A549 (cell line): ENCODE measurements around the gene AAR2. TPM values are rescaled to one million over a fixed set of nuclear protein-coding genes. Genes with fewer than 3 reads are reported as not detected.

Source experiments
- ATAC-seq, 2 experiments: fragments of 200-7000 bp in 1 of 2; fragments of >200 bp in 1 of 2; cut with Nextera tagmentation in 1 of 2; cut with Tn5 transposase in 1 of 2; 3 replicates each; pipeline versions ENCODE4 v1.8.0 to v1.9.1; 2018 to 2020; ENCODE audit warnings: mild to moderate bottlenecking in 1 of 2, moderate library complexity in 1 of 2
- CTCF ChIA-PET: fragments of 300-600 bp; sonication (Branson Sonifier 250); formaldehyde crosslinking; extraction: SDS; loops from one replicate; lab custom pipeline; 2021; ENCODE audit warnings: antibody characterized with exemption, inconsistent platforms; lab: Yijun Ruan, JAX
- POLR2A ChIA-PET: fragments of 350-600 bp; formaldehyde crosslinking; extraction: SDS; loops from one replicate; lab custom pipeline; 2021; ENCODE audit warnings: antibody characterized with exemption, inconsistent platforms; lab: Yijun Ruan, JAX
- DNase-seq, 2 experiments: peaks; one replicate each; pipeline versions ENCODE4 v3.0.0 to v3.0.0-alpha.2; 2011 to 2016; ENCODE audit warnings: low read depth in 1 of 2, low spot score in 1 of 2
- FAIRE-seq: peaks from 2 replicates; lab custom pipeline; 2011; peaks lifted over from hg19 to GRCh38; lab: Jason Lieb, UNC
- H3K27ac ChIP-seq, 2 experiments: fragments of >200 bp; sonication (Bioruptor Twin); formaldehyde crosslinking; 3 replicates each; pipeline ENCODE4 v1.5.1; 2016 to 2017
- H3K4me1 ChIP-seq: fragments of >200 bp; sonication (Bioruptor Twin); formaldehyde crosslinking; 3 replicates; pipeline ENCODE4 v1.6.1; 2016
- H3K4me2 ChIP-seq: fragments of >200 bp; sonication (Bioruptor Twin); formaldehyde crosslinking; 3 replicates; pipeline ENCODE4 v1.6.1; 2016
- H3K4me3 ChIP-seq: fragments of >200 bp; sonication (Bioruptor Twin); formaldehyde crosslinking; 3 replicates; pipeline ENCODE4 v1.5.1; 2016
- H3K9me3 ChIP-seq: fragments of >200 bp; sonication (Bioruptor Twin); formaldehyde crosslinking; 3 replicates; pipeline ENCODE4 v1.6.1; 2016
- BCL3 ChIP-seq: fragments of >200 bp; sonication (Bioruptor Twin); formaldehyde crosslinking; IDR thresholded peaks from 3 replicates; pipeline ENCODE4 v1.6.1; 2016
- BHLHE40 ChIP-seq: IDR thresholded peaks from 2 replicates; pipeline ENCODE4 v1.6.1; 2012; ENCODE audit warnings: low read depth, low read length, inconsistent platforms
- CBX2 ChIP-seq: fragments of 200-600 bp; sonication (generic); IDR thresholded peaks from 2 replicates; pipeline ENCODE4 v1.6.1; 2016; ENCODE audit warnings: low read depth, mild to moderate bottlenecking, borderline replicate concordance
- CHD2 ChIP-seq: fragments of 150-350 bp; IDR thresholded peaks from 2 replicates; pipeline ENCODE4 v1.6.1; 2014; ENCODE audit warnings: low read length; ENCODE audit not compliant: partially characterized antibody
- EHMT2 ChIP-seq: fragments of 200-600 bp; sonication (generic); IDR thresholded peaks from 2 replicates; pipeline ENCODE4 v1.6.1; 2016; ENCODE audit warnings: antibody characterized with exemption, low read depth, mild to moderate bottlenecking, moderate library complexity
- EP300 ChIP-seq, 2 experiments: fragments of >200 bp; sonication (Bioruptor Twin); formaldehyde crosslinking; IDR thresholded peaks; 2 replicates in 1 of 2; 3 replicates in 1 of 2; pipeline ENCODE4 v1.6.1; 2016 to 2017
- ESRRA ChIP-seq: fragments of 150-350 bp; IDR thresholded peaks from 2 replicates; pipeline ENCODE4 v1.6.1; 2014; ENCODE audit warnings: mild to moderate bottlenecking, low read length, borderline replicate concordance
- GATA3 ChIP-seq: IDR thresholded peaks from 2 replicates; pipeline ENCODE4 v1.6.1; 2012; ENCODE audit warnings: borderline replicate concordance
- HES2 ChIP-seq: fragments of >200 bp; sonication (Bioruptor Twin); formaldehyde crosslinking; IDR thresholded peaks from 2 replicates; pipeline ENCODE4 v1.6.1; 2016
- HEYL ChIP-seq: fragments of 250-450 bp; sonication (Bioruptor Pico); IDR thresholded peaks from 2 replicates; pipeline ENCODE4 v1.8.0; 2021; ENCODE audit warnings: mild to moderate bottlenecking, moderate library complexity
- HMGXB4 ChIP-seq: fragments of 250-450 bp; sonication (Bioruptor Pico); IDR thresholded peaks from 2 replicates; pipeline ENCODE4 v1.5.0; 2021; ENCODE audit warnings: mild to moderate bottlenecking, moderate library complexity, borderline replicate concordance
- HOXB13 ChIP-seq: fragments of 250-450 bp; sonication (Bioruptor Pico); IDR thresholded peaks from 2 replicates; pipeline ENCODE4 v1.5.0; 2020; ENCODE audit warnings: low read depth, mild to moderate bottlenecking, moderate library complexity
- HOXB5 ChIP-seq: fragments of 250-450 bp; sonication (Bioruptor Pico); IDR thresholded peaks from 2 replicates; pipeline ENCODE4 v1.5.0; 2020; ENCODE audit warnings: mild to moderate bottlenecking, moderate library complexity
- JUN ChIP-seq, 2 experiments: fragments of >200 bp; sonication (Bioruptor Twin); formaldehyde crosslinking; IDR thresholded peaks; 2 replicates in 1 of 2; 3 replicates in 1 of 2; pipeline ENCODE4 v1.6.1; 2016 to 2017
- JUNB ChIP-seq: fragments of >200 bp; sonication (Bioruptor Twin); formaldehyde crosslinking; IDR thresholded peaks from 2 replicates; pipeline ENCODE4 v1.6.1; 2016
- KDM1A ChIP-seq: fragments of 200-600 bp; sonication (generic); IDR thresholded peaks from 2 replicates; pipeline ENCODE4 v1.6.1; 2016; ENCODE audit warnings: low read depth, mild to moderate bottlenecking
- KDM5A ChIP-seq: fragments of 200-600 bp; sonication (generic); IDR thresholded peaks from 2 replicates; pipeline ENCODE4 v1.6.1; 2016; ENCODE audit warnings: antibody characterized with exemption, mild to moderate bottlenecking
- MAFK ChIP-seq: fragments of 450-650 bp; IDR thresholded peaks from 2 replicates; pipeline ENCODE4 v1.6.1; 2014; ENCODE audit not compliant: partially characterized antibody
- MAZ ChIP-seq: fragments of 150-350 bp; IDR thresholded peaks from 2 replicates; pipeline ENCODE4 v1.6.1; 2014; ENCODE audit warnings: antibody characterized with exemption, low read depth, low read length, borderline replicate concordance
- MYC ChIP-seq: IDR thresholded peaks from 2 replicates; pipeline ENCODE4 v1.6.1; 2012; ENCODE audit warnings: mild to moderate bottlenecking, inconsistent platforms, low read length, improper control_type of control experiment, borderline replicate concordance
- PHF8 ChIP-seq: fragments of 200-600 bp; sonication (generic); IDR thresholded peaks from 2 replicates; pipeline ENCODE4 v1.6.1; 2016; ENCODE audit warnings: low read depth, mild to moderate bottlenecking, antibody characterized with exemption, moderate library complexity, borderline replicate concordance
- POLR2A ChIP-seq: IDR thresholded peaks from 2 replicates; pipeline ENCODE4 v1.6.1; 2012; ENCODE audit warnings: mild to moderate bottlenecking, low read length
- POLR2AphosphoS2 ChIP-seq: conservative IDR thresholded peaks from 2 replicates; pipeline ENCODE4 v1.6.1; 2012; ENCODE audit warnings: low read length, improper control_type of control experiment, inconsistent platforms
- RAD21 ChIP-seq, 2 experiments: fragments of >200 bp in 1 of 2; sonication (Bioruptor Twin) in 1 of 2; formaldehyde crosslinking in 1 of 2; IDR thresholded peaks in 1 of 2; conservative IDR thresholded peaks in 1 of 2; 2 replicates in 1 of 2; 3 replicates in 1 of 2; pipeline ENCODE4 v1.6.1; 2012 to 2018; ENCODE audit warnings: inconsistent platforms in 1 of 2
- RARB ChIP-seq: fragments of 250-450 bp; sonication (Bioruptor Pico); IDR thresholded peaks from 2 replicates; pipeline ENCODE4 v1.8.0; 2021; ENCODE audit warnings: mild to moderate bottlenecking, moderate library complexity
- RCOR1 ChIP-seq: fragments of 150-350 bp; IDR thresholded peaks from 2 replicates; pipeline ENCODE4 v1.6.1; 2014; ENCODE audit warnings: antibody characterized with exemption, low read length, low read depth
- RNF2 ChIP-seq: fragments of 200-600 bp; sonication (generic); IDR thresholded peaks from 2 replicates; pipeline ENCODE4 v1.6.1; 2016; ENCODE audit warnings: low read depth, mild to moderate bottlenecking, antibody characterized with exemption, moderate library complexity, borderline replicate concordance
- SMC3 ChIP-seq: fragments of >200 bp; sonication (Bioruptor Twin); formaldehyde crosslinking; IDR thresholded peaks from 3 replicates; pipeline ENCODE4 v1.6.1; 2018; ENCODE audit warnings: inconsistent platforms
- SREBF2 ChIP-seq: fragments of 450-650 bp; IDR thresholded peaks from 2 replicates; pipeline ENCODE4 v1.6.1; 2014; ENCODE audit warnings: mild to moderate bottlenecking, moderate library complexity
- ZNF302 ChIP-seq: fragments of 250-450 bp; sonication (Bioruptor Pico); IDR thresholded peaks from 2 replicates; pipeline ENCODE4 v1.9.0; 2021; ENCODE audit warnings: inconsistent platforms, mild to moderate bottlenecking, moderate library complexity
- ZSCAN20 ChIP-seq: fragments of 250-450 bp; sonication (Bioruptor Pico); IDR thresholded peaks from 2 replicates; pipeline ENCODE4 v1.8.0; 2022; ENCODE audit warnings: mild to moderate bottlenecking, moderate library complexity
- WGBS: methylation state at CpG from one replicate; pipeline ENCODE4 v1.1.6; 2017; ENCODE audit errors: missing lambda C conversion rate; 5-methylcytosine and 5-hydroxymethylcytosine counted together
- polyA plus RNA-seq, 4 experiments: library from polyadenylated mRNA; depleted of rRNA in 3 of 4; stranded (reverse); fragments of >200 nt; fragmentation: RNase III in 1 of 4; extraction: RNeasy Plus Mini Kit Qiagen cat#74134 plus additional on column Dnase treatment in 1 of 4; gene quantifications; 2 replicates in 3 of 4; 3 replicates in 1 of 4; pipeline ENCODE4 v1.2.3, GENCODE V29; 2011 to 2017

AAR2 gene
- polyA plus RNA-seq, 2 of the 4 experiments (the other 2 are of a cell fraction), result 26.8 to 29.2 TPM

GRCh38 chr20:36271639-36272546 lies 35.6 kb downstream of the AAR2 start:
- H3K27ac ChIP-seq, result no peak overlapping the region
- H3K4me1 ChIP-seq, result no peaks in the 10 kb centered on the region
- FAIRE-seq, result no peak
- no peak overlapping the region for H3K4me2 ChIP-seq
- TF ChIP-seq RAD21 (conservative IDR thresholded peaks at IDR 0.05 in 1 of 2, IDR thresholded peaks at IDR 0.05 in 1 of 2) (no peak), JUNB (no peak), KDM5A (no peak), POLR2AphosphoS2 (no peak), ZNF302 (CRISPR knock-in tag) (no peak), HES2 (no peak), RARB (no peak), CBX2 (no peak), EHMT2 (no peak), HOXB5 (CRISPR knock-in tag) (no peak), GATA3 (no peak), EP300 (IDR thresholded peaks at IDR 0.05) (no peak), BHLHE40 (no peak), ZSCAN20 (no peak), HMGXB4 (CRISPR knock-in tag) (no peak), KDM1A (no peak), RNF2 (no peak), MYC (no peak)
- H3K4me3 ChIP-seq, result no peak overlapping the region
- DNase-seq, result no peak
- no peak for ATAC-seq
- POLR2A ChIA-PET, result no interaction called here
- CTCF ChIA-PET, result interaction anchor here (1.0 to 7.7 kb wide), 7 partner anchors 14 to 177 kb away, joined by 3 to 108 read pairs (median 6); no protein-coding TSS in a partner anchor
- WGBS, result 77% methylated on average over 21 of the region's 21 CpGs
- H3K9me3 ChIP-seq, result no peaks in the 10 kb centered on the region

- H3K4me2 ChIP-seq, result no peak overlapping the region
- DNase-seq (no peak), ATAC-seq (no peak), FAIRE-seq (no peak)
- no peak overlapping the region for H3K4me3 ChIP-seq
- H3K4me1 ChIP-seq, result no peaks in the 10 kb centered on the region
- ChIA-PET CTCF (interaction anchor here (0.8 to 7.7 kb wide), 16 partner anchors 8 to 285 kb away, joined by 3 to 108 read pairs (median 4); no protein-coding TSS in a partner anchor), POLR2A (no interaction called here)
- no peaks in the 10 kb centered on the region for H3K9me3 ChIP-seq
- TF ChIP-seq SMC3 (no peak), CHD2 (no peak), ESRRA (no peak), BHLHE40 (no peak), RARB (no peak), SREBF2 (no peak), JUNB (no peak), MAZ (no peak), RCOR1 (no peak), BCL3 (no peak), ZNF302 (CRISPR knock-in tag) (no peak), JUN (IDR thresholded peaks at IDR 0.05) (no peak), PHF8 (no peak), POLR2A (no peak), MAFK (no peak), KDM5A (no peak), HOXB13 (no peak), EHMT2 (no peak), POLR2AphosphoS2 (no peak), HEYL (no peak)
- 62% methylated on average over 12 of the region's 12 CpGs for WGBS
- no peak overlapping the region for H3K27ac ChIP-seq
Observed at GRCh38 chr20:36272547-36273220, 36.4 kb downstream of the AAR2 start.
